Stimulated activated CD8-positive, alpha-beta memory T cell treated with anti-CD3 and anti-CD28 coated beads, Interleukin-4, amount 100 ng/mL, for 24 hours (primary cell): ENCODE results near the gene CRY1.
"Not testable (repeated sequence)": the region's sequence is repeated elsewhere in the genome, so short reads cannot be mapped to it uniquely, and the experiment has no call there.

Experiments used
- DNase-seq: peaks from one replicate; pipeline ENCODE4 v3.0.0-alpha.2; 2020; ENCODE audit warnings: low read depth

CRY1 gene

DNA sequence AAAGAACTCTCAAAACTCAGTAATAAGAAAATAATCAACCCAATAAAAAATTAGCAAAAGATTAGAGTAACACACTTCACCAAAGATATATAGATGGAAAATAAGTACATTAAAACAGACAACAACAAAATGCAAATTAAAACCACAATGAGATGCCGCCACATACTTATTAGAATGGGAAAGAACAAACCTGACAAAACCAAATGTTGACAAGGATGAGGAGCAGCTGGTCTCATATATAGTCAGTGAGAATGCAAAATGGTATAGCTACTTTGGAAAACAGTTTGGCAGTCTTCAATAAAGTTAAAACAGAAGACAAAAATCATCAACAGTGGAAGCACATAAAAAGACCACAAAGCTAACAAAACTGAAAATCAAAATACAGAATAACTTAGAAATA, 29.1 kb downstream of the CRY1 start:
- no peak for DNase-seq

DNA sequence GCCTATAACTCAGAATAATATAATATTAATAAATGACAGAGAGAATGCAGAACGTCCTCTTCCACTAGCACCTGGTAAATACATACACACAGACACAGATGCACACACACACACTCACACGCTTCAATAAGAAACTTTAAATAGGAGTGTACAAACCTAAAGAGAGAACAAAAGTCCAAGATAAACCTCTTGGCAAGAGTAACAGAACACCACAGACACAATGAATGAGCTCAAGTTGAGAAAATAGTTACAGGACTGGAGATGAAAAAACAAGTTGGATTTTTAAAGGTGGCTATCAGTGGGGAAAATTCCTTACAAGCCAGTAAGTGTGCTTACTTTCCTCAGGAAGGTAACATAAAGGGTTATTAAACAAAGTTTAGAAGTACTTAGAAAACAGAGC, 35.2 kb downstream of the CRY1 start:
- no peak for DNase-seq

DNA sequence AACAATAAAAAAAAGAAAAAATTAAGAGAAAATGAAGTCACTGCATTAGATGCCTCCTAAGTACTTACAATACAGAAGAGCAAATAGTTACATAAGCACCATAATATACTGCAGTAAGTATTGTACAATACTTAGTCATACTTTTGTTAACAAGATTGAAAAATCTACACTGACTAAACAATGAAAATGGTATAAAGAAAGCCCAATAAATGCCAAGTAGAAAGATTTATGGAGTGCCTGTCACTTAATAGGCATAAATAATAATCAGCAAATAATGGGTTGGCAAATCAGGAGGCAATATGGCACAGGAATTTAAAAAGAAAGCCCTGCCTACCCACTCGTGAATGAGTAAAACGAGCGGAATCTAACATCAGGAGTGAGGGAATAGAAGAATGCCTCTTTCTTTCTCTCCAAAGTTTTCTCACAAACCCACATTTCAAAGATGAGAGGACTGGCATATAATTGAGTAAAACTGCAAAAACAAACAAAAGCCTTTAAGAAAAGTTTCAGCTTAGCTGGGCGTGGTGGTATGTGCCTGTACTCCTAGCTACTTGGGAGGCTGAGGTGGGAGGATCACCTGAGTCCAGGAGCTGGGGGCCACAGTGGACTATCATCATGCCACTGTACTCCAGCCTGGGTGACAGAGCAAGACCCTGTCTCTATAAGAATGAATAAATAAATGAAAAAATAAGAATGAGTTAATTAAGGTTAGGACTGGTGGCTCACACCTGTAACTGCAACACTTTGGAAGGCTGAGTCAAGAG, 36.1 kb downstream of the CRY1 start:
- no peak for DNase-seq

DNA sequence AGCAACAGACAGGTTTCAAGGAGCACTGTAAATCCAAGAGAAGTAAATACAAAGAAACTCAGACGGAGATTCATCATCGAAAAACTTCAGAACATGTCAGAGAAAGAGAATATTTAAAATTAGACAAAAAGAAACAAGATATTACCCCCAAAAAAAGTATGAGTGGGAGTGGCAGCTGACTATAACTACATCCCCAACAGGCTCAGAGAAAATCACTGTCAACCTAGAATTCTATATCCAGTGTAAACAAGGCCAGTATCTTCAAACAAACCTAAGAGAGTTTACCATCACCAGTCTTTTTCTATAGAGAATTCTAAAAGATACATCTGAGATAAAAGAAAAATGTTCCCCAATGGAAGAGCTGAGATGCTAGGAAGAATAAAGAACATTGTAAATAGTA, 39.6 kb downstream of the CRY1 start:
- no peak for DNase-seq

DNA sequence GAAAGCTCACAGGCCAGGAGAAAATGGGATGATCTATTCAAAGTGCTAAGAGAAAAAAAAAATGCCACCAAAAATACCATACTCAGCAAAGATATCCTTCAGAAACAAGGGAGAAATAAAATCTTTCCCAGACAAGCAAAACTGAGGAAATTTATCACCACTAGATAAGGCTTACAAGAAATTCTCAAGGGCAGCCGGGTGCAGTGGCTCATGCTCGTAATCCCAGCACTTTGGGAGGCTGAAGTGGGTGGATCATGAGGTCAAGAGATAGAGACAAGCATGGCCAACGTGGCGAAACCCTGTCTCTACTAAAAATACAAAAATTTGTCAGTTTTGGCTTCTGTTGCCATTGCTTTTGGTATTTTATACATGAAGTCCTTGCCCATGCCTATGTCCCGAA, 48.2 kb downstream of the CRY1 start:
- no peak for DNase-seq

DNA sequence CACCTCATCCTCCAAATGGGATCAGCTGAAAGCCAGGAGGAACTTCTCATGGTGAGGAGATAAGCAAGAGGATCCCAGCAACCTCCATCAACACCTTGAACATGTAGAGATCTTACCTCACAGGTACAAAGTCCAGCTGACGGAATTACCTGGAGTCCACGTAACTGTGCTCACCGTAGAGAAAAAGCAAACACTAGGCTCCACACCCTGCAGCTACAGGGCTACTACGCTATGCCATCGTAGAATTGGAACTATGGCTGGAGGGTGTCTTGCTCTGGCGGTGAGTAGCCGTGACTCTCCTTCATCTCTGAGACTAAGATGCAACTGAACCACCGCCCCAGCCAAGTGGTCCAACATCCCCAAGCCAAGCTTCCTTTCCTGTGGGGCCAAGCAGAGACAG, 50.5 kb downstream of the CRY1 start:
- no peak for DNase-seq

DNA sequence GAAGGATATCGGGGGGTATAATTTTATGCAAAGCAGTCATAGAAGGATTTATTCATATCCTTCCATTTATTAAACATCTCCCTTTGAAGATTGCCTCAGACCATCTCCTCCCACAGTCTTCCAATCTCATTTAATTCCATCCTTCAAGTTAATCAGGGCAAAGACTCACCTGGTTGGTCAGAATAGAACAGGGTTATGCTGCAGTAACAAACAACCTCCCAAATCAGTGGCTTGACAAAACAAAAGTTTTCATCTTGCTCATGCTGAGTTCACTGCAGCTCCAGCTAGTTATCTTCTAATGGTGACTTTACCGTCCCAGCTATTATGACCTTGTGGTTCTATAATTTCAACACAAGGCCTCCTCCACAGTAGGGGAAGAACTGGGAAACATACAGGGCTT, 57.6 kb downstream of the CRY1 start:
- DNase-seq = no peak

DNA sequence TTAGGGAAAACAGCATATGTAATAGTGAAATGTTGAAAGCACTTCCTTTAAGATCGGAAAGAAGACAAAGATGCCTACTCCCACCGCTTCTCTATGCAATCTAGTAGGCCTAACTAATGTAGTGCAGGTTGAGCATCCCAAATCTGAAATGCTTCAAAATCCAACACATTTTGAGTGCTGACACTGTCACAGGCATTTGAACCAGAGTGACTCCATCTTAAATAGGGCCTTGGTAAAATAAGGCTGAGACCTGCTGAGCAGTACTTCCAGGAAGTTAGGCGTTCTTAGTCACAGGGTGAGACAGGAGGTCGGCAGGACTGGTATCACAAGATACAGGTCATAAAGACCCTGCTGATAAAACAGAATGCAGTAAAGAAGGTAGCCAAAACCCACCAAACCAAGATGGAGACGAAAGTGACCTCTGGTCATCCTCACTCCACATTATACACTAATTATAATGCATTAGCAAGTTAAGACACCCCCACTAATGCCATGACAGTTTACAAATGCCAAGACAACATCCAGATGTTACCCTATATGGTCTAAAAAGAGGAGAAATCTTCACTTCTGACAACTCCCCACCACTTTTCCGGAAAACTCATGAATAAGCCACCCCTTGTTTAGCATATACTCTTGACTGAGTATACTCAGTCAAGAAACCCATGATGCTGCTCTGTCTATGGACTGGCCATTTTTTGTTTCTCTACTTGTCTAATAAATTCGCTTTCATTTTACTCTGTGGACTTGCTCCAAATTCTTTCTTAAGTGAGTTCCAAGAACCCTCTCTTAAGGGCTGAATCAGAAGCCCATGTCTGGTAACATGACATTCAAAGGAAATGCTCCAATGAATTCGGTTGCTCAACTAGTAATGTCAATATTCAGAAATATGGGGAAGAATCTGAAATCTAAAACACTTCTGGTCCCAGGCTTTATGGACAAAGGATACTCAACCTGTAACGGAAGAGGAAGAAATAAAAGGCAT, 59.3 kb downstream of the CRY1 start:
- no peak for DNase-seq

DNA sequence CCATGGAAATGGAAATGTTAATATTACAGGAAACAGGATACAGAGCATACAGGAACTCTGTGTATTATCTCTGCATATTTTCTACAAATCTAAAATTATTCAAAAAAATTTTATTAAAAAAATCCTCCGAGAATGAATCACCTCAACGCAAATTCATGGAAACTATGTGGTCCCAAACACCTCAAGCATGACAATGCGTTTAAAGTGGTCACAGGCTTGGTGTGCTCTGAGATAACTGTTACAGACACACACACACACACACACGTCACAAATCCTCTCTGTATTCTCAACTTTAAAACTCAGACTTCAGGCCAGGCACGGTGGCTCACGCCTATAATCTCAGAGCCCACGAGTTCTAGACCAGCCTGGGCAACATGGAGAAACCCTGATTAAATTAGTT, 61.1 kb downstream of the CRY1 start:
- no peak for DNase-seq

DNA sequence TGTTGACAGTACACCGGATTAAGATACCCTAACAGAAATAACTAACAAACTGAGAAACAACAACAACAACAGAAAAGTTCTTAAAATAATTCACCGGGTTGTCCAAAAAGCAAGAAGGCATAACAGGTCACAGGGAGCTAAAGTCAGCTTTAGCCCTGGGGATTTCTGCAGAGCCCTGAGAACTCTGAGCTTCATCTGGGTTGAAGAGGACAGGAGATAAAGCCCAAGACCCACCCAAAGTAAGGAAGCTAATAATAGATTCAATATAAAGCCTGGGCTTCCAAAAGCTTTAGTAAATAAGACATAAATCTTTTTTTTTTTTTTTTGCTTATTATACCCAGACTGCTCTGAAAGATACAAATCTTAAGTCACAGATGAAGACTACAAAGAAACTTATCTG, 62.3 kb downstream of the CRY1 start:
- no peak for DNase-seq

DNA sequence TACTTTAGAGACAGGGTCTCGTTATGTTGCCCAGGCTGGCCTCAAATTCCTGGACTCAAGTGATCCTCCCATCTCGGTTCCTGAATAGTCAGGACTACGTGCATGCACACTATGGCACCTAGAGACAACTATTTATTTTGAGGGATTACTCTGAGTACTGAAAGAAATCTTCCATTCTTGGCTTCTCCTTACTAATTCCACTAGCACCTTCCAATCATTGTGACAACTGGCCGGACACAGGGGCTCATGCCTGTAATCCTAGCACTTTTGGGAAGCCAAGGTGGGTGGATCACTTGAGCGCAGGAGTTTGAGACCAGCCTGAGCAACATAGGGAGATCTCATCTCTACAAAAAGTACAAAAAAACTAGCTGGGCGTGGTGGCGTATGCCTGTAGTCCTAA, 64.3 kb downstream of the CRY1 start:
- no peak for DNase-seq

DNA sequence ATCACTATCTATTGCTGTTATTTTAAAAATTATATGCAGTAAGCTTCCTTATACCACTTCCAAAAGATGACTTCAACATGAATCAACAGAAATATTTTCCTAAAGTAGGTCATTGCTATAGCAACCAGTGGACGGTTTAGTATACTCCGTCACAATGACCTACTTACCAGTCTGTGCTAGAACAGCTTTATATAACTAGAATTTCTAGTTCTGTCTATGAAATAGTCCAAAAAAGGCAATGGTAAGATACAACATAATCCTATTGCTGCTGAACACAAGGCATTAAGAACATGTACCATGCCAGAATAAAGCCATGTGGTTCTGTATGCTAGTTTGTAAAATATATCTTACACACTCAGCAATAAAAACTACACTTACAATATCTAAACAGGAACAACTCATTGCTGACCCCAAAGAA, 65.7 kb downstream of the CRY1 start:
- no peak for DNase-seq

DNA sequence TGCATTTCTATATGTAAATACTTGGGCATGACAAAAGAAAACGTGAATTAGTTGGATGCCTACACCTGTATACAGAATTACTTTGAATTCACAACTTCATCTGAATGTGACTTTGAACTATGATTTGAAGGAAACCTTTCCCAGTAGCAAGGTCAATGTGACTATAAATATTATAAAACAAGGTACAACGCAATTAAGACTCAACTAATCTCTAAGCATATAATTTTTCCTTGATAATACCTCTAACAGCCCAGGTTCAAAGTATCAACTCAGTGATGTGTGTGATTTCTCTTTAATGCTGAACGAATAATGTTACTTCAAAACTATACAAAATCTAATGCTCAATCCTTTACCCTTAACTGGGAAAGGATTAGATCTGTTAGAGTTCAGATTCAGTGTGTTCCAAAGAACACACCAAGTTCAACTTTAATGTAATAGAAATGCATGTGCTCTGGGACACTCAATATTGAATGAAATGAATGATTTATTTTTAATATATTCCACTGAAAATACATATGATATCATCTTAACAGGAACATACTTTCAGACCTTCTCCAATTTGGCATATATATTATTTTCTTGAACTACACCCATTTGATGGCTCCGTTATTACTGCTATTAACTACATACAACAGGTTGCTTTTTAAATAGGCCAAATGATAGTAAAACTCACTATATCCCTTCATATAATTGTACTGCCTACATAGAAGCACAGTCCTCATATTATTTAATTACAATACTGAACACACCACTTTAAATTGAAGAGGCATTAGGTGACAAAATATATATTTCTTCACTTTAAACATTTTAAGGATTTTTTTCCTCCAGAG, 66.3 kb downstream of the CRY1 start:
- DNase-seq = no peak

DNA sequence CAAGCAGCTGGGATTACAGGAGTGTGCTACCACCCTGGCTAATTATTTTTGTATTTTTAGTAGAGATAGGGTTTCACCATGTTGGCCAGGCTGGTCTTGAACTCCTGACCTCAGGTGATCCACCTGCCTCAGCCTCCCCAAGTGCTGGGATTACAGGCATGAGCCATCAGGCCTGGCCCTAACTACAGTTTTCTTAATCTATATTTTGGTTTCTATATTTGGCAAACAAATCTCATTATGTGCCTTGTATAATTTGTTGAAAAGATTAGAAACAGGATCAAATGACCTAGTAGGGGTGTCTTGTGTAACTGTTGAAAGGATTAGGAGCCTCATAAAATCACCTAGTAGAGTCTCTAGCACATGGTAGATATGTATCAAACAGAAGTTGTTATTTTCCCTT, 67.0 kb downstream of the CRY1 start:
- DNase-seq = not testable (repeated sequence)

DNA sequence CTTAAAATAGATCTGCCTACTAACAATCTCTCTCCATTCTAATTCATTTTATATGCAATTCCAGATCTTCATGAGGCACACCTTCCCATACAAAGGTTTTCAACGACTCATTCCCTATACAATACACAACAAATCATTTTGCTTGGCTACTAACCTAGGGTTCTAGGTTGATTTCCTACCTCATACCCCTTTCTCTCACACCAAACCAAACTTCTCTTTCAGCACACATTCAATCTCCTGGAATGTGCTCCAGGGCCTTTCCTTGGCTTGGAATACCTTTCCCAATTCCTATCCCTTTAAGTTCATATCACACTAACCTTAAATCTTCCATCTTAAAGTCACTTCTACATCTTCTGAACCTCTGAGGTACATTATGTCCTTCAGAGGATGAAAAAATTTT, 67.7 kb downstream of the CRY1 start:
- DNase-seq = no peak

DNA sequence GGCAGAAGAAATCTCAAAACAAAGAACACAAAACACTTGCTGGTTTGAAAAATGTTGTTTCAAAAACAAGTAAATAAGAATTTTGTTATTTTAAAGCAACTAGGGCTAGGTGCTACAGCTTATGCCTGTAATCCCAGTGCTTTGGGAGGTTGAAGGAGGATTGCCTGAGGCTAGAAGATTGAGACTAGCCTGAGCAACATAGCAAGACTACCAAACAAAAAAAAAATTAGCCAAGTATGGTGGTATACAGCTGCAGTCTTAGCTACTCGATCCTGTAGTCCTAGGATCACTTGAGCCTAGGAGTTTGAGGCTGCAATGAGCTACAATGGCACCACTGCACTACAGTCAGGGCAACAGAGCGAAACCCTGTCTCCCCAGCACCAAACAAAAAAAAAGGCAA, 73.8 kb downstream of the CRY1 start:
- no peak for DNase-seq

DNA sequence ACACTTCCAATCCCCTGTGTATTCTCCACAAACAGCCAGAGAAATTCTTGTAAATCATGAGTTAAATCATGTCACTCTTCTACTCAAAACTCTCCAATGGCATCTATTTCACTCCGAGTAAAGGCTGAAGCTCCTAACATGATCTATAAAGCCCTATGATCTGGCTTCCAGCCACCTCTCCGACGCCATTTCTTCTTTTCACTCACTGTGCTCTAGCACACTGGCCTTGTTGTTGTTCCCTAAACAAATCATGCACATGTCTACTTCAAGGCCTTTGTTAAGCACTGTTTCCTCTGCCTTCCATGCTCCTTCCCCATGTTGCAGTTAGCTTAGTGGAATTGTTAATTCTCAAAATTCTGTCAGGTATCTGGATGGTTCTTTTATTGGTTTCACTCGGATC, 76.3 kb downstream of the CRY1 start:
- no peak for DNase-seq

DNA sequence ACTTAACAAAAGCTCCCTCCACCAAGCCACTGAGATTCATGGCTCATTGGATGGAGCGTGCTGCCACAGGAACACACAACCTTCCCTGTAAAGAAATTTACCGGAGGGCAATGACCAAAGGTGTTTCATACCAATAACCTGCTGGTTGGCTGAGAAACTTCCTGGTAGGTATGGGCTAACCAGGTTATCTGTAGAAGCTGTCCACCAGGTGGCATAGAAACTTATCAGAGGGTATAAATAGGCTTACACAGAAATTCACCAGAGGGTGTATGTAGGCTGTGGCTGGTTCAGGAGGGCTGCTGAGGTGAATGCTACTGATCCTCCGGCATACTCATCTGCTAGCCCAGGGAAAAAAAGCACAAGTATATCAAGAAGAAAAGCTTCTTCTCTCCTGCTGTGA, 79.3 kb downstream of the CRY1 start:
- no peak for DNase-seq

DNA sequence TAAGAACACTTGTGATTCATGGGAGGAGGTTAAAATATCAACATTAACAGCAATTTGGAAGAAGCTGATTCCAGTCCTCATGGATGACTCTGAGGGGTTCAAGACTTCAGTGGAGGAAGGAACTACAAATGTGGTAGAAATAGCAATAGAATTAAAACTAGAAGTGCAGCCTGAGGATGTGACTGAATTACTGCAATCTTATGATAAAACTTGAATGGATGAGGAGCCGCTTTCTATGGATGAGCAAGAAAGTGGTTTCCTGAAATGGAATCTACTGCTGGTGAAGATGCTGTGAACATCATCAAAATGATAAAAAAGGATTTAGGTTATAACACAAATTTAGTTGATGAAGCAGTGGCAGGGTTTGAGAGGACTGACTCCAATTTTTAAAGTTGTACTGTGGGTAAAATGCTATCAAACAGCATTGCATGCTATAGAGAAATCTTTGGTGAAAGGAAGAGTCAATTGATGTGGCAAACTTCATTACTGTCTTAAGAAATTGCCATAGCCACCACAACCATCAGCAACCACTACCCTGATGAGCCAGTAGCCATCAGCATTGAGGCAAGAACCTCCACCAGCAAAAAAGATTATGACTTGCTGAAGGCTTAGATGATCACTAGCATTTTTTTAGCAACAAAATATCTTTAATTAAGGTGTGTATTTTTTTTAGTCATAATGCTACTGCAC, 80.5 kb downstream of the CRY1 start:
- DNase-seq = no peak

DNA sequence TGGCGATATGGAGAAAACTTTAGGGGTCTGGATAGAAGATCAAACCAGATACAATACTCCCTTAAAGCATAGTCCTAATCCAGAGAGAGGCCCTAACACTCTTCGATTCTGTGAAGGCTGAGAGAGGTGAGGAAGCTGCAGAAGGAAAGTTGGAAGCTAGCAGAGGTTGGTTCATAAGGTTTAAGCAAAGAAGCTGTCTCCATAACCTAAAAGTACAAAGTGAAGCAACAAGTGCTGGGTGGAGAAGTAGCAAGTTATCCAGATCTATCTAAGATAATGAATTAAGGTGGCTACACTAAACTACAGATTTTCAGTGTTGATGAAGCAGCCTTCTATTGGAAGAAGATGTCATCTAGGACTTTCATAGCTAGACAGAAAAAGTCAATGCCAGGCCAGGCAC, 81.8 kb downstream of the CRY1 start:
- DNase-seq = no peak

DNA sequence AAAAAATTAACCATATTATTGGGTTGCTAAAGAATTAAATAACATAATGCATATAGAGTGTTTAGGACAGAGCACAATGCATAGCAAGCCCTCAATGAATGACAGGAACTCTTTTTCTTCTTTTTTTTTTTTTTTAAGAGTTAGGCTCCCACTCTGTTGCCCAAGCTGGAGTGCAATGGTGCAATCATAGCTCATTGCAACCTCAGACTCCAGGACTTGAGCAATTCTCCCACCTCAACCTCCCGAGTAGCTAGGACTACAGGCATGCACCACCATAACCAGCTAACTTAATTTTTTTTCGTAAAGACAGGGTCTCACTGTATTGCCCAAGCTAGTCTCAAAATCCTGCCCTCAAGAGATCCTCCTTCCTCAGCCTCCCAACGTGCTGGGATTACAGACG, 85.9 kb downstream of the CRY1 start:
- no peak for DNase-seq

DNA sequence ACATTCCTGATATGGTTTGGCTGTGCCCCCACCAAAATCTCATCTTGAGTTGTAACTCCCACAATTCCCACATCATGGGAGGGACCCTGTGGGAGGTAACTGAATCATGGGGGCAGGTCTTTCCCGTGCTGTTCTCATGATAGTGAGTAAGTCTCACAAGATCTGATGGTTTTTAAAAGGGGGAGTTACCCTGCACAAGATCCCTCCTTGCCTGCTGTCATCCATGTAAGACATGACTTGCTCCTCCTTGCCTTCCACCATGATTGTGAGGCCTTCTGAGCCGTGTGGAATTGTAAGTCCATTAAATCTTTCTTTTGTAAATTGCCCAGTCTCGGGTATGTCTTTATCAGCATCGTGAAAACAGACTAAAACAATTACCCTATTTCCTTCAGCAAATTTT, 90.7 kb downstream of the CRY1 start:
- not testable (repeated sequence) for DNase-seq
